ENCODE measurements around the gene EXOG.

Gene EXOG

GRCh38 chr3:38542401-38543298, 46.5 kb downstream of the EXOG start:
- H4K91ac ChIP-seq (ENCODE audit: low read depth, low read length): no peak overlapping the region
- WGBS (ENCODE audit: extremely low coverage, insufficient coverage, insufficient read length): no CpG with 5 or more reads among the region's 16 CpGs
- no peak overlapping the region for H3K23ac ChIP-seq (ENCODE audit: low read length)
- no peak overlapping the region for H2BK5ac ChIP-seq (ENCODE audit: low read depth, low read length, poor library complexity)
- H3K9me3 ChIP-seq (ENCODE audit: insufficient read depth, low read depth, low read length): no peaks in the 10 kb centered on the region
- H4K12ac ChIP-seq (ENCODE audit: low read depth, low read length): no peak overlapping the region
- no peaks in the 10 kb centered on the region for H3K79me1 ChIP-seq (ENCODE audit: low read length)
- H3K4ac ChIP-seq (ENCODE audit: low read depth, low read length): no peak overlapping the region
- no peak overlapping the region for H3K14ac ChIP-seq (ENCODE audit: low read length)
- H4K8ac ChIP-seq (ENCODE audit: low read depth, low read length): no peak overlapping the region
- no peak overlapping the region for H2BK120ac ChIP-seq (ENCODE audit: insufficient read depth, low read length, poor library complexity)
- no peak overlapping the region for H2AFZ ChIP-seq (ENCODE audit: insufficient read depth, low read length, poor library complexity)
- no peak overlapping the region for H2AK5ac ChIP-seq (ENCODE audit: low read length)
- no peaks in the 10 kb centered on the region for H3K27me3 ChIP-seq (ENCODE audit: insufficient read depth, low read length)
- H2BK12ac ChIP-seq (ENCODE audit: low read length): no peak overlapping the region
- H3K4me2 ChIP-seq (ENCODE audit: low read length): no peak overlapping the region
- no peak overlapping the region for H3K4me3 ChIP-seq (ENCODE audit: low read depth, low read length)
- H3K79me2 ChIP-seq (ENCODE audit: control insufficient read depth, insufficient read depth, low read length, poor library complexity): no peaks in the 10 kb centered on the region
- no peak overlapping the region for H3K27ac ChIP-seq (ENCODE audit: low read depth, low read length)
- H3K4me1 ChIP-seq (ENCODE audit: control insufficient read depth in 1 of 2, insufficient read depth in 2 of 2, low read length in 2 of 2): peaks cover under 1% of the 10 kb centered on the region in 2 experiments
- no peak overlapping the region for H3K9ac ChIP-seq (ENCODE audit: low read length)
- no peaks in the 10 kb centered on the region for H3K36me3 ChIP-seq (ENCODE audit: control insufficient read depth in 1 of 2, insufficient read depth in 2 of 2, low read length in 2 of 2)
- DNase-seq: no peak
- no peak overlapping the region for H3K18ac ChIP-seq (ENCODE audit: low read length)

- no peak overlapping the region for H3K4me2 ChIP-seq (ENCODE audit: low read length)
- H4K91ac ChIP-seq (ENCODE audit: low read depth, low read length): no peak overlapping the region
- no peak overlapping the region for H3K18ac ChIP-seq (ENCODE audit: low read length)
- no peak overlapping the region for H3K4ac ChIP-seq (ENCODE audit: low read depth, low read length)
- no peaks in the 10 kb centered on the region for H3K79me1 ChIP-seq (ENCODE audit: low read length)
- DNase-seq: no peak
- no peak overlapping the region for H3K9ac ChIP-seq (ENCODE audit: low read length)
- no peak overlapping the region for H4K8ac ChIP-seq (ENCODE audit: low read depth, low read length)
- no peak overlapping the region for H3K23ac ChIP-seq (ENCODE audit: low read length)
- H2BK5ac ChIP-seq (ENCODE audit: low read depth, low read length, poor library complexity): no peak overlapping the region
- no peak overlapping the region for H2AK5ac ChIP-seq (ENCODE audit: low read length)
- H3K27me3 ChIP-seq (ENCODE audit: insufficient read depth, low read length): no peaks in the 10 kb centered on the region
- no peaks in the 10 kb centered on the region for H3K9me3 ChIP-seq (ENCODE audit: insufficient read depth, low read depth, low read length)
- H2BK12ac ChIP-seq (ENCODE audit: low read length): no peak overlapping the region
- no peaks in the 10 kb centered on the region for H3K36me3 ChIP-seq (ENCODE audit: control insufficient read depth in 1 of 2, insufficient read depth in 2 of 2, low read length in 2 of 2)
- no peak overlapping the region for H2AFZ ChIP-seq (ENCODE audit: insufficient read depth, low read length, poor library complexity)
- no CpG with 5 or more reads among the region's 7 CpGs for WGBS (ENCODE audit: extremely low coverage, insufficient coverage, insufficient read length)
- H3K27ac ChIP-seq (ENCODE audit: low read depth, low read length): no peak overlapping the region
- H4K12ac ChIP-seq (ENCODE audit: low read depth, low read length): no peak overlapping the region
- H3K14ac ChIP-seq (ENCODE audit: low read length): no peak overlapping the region
- peaks cover 8 to 10% of the 10 kb centered on the region in 2 experiments for H3K4me1 ChIP-seq (ENCODE audit: control insufficient read depth in 1 of 2, insufficient read depth in 2 of 2, low read length in 2 of 2)
- H2BK120ac ChIP-seq (ENCODE audit: insufficient read depth, low read length, poor library complexity): no peak overlapping the region
- no peak overlapping the region for H3K4me3 ChIP-seq (ENCODE audit: low read depth, low read length)
- H3K79me2 ChIP-seq (ENCODE audit: control insufficient read depth, insufficient read depth, low read length, poor library complexity): no peaks in the 10 kb centered on the region
Measured at GRCh38 chr3:38543586-38543985, 47.4 kb downstream of the EXOG start.

GRCh38 chr3:38544926-38545325, 48.8 kb downstream of the EXOG start:
- H3K9ac ChIP-seq (ENCODE audit: low read length): no peak overlapping the region
- H4K91ac ChIP-seq (ENCODE audit: low read depth, low read length): no peak overlapping the region
- no peak overlapping the region for H4K12ac ChIP-seq (ENCODE audit: low read depth, low read length)
- H2BK5ac ChIP-seq (ENCODE audit: low read depth, low read length, poor library complexity): no peak overlapping the region
- no peaks in the 10 kb centered on the region for H3K79me2 ChIP-seq (ENCODE audit: control insufficient read depth, insufficient read depth, low read length, poor library complexity)
- H3K23ac ChIP-seq (ENCODE audit: low read length): no peak overlapping the region
- H3K18ac ChIP-seq (ENCODE audit: low read length): no peak overlapping the region
- no peak overlapping the region for H3K4me3 ChIP-seq (ENCODE audit: low read depth, low read length)
- no peak overlapping the region for H3K14ac ChIP-seq (ENCODE audit: low read length)
- H3K79me1 ChIP-seq (ENCODE audit: low read length): no peaks in the 10 kb centered on the region
- H4K8ac ChIP-seq (ENCODE audit: low read depth, low read length): no peak overlapping the region
- no CpG with 5 or more reads among the region's 3 CpGs for WGBS (ENCODE audit: extremely low coverage, insufficient coverage, insufficient read length)
- H2BK12ac ChIP-seq (ENCODE audit: low read length): no peak overlapping the region
- no peaks in the 10 kb centered on the region for H3K27me3 ChIP-seq (ENCODE audit: insufficient read depth, low read length)
- H2BK120ac ChIP-seq (ENCODE audit: insufficient read depth, low read length, poor library complexity): no peak overlapping the region
- no peak overlapping the region for H2AFZ ChIP-seq (ENCODE audit: insufficient read depth, low read length, poor library complexity)
- H3K4me1 ChIP-seq (ENCODE audit: control insufficient read depth in 1 of 2, insufficient read depth in 2 of 2, low read length in 2 of 2): peaks cover 8 to 10% of the 10 kb centered on the region in 2 experiments
- no peak overlapping the region for H2AK5ac ChIP-seq (ENCODE audit: low read length)
- no peak overlapping the region for H3K4ac ChIP-seq (ENCODE audit: low read depth, low read length)
- no peaks in the 10 kb centered on the region for H3K36me3 ChIP-seq (ENCODE audit: control insufficient read depth in 1 of 2, insufficient read depth in 2 of 2, low read length in 2 of 2)
- no peak overlapping the region for H3K4me2 ChIP-seq (ENCODE audit: low read length)
- no peak overlapping the region for H3K27ac ChIP-seq (ENCODE audit: low read depth, low read length)
- H3K9me3 ChIP-seq (ENCODE audit: insufficient read depth, low read depth, low read length): no peaks in the 10 kb centered on the region
- no peak for DNase-seq

GRCh38 chr3:38545550-38545949, 49.4 kb downstream of the EXOG start:
- no CpG with 5 or more reads among the region's 1 CpG for WGBS (ENCODE audit: extremely low coverage, insufficient coverage, insufficient read length)

More at GRCh38 chr3:38545550-38545949, 49.4 kb downstream of the EXOG start:
- Histone ChIP-seq H3K79me2 (ENCODE audit: control insufficient read depth, insufficient read depth, low read length, poor library complexity) (no peaks in the 10 kb centered on the region), H3K9me3 (ENCODE audit: insufficient read depth, low read depth, low read length) (no peaks in the 10 kb centered on the region), H3K27ac (ENCODE audit: low read depth, low read length) (no peak overlapping the region), H3K27me3 (ENCODE audit: insufficient read depth, low read length) (no peaks in the 10 kb centered on the region), H3K79me1 (ENCODE audit: low read length) (no peaks in the 10 kb centered on the region), H2BK120ac (ENCODE audit: insufficient read depth, low read length, poor library complexity) (no peak overlapping the region), H2AK5ac (ENCODE audit: low read length) (no peak overlapping the region), H3K23ac (ENCODE audit: low read length) (no peak overlapping the region), H3K4me1 (ENCODE audit: control insufficient read depth in 1 of 2, insufficient read depth in 2 of 2, low read length in 2 of 2) (peaks cover 8 to 10% of the 10 kb centered on the region in 2 experiments), H3K4ac (ENCODE audit: low read depth, low read length) (no peak overlapping the region), H3K36me3 (ENCODE audit: control insufficient read depth in 1 of 2, insufficient read depth in 2 of 2, low read length in 2 of 2) (no peaks in the 10 kb centered on the region), H2BK12ac (ENCODE audit: low read length) (no peak overlapping the region), H3K14ac (ENCODE audit: low read length) (no peak overlapping the region), H2AFZ (ENCODE audit: insufficient read depth, low read length, poor library complexity) (no peak overlapping the region), H3K18ac (ENCODE audit: low read length) (no peak overlapping the region), H2BK5ac (ENCODE audit: low read depth, low read length, poor library complexity) (no peak overlapping the region), H3K4me2 (ENCODE audit: low read length) (no peak overlapping the region), H4K12ac (ENCODE audit: low read depth, low read length) (no peak overlapping the region), H4K8ac (ENCODE audit: low read depth, low read length) (no peak overlapping the region), H4K91ac (ENCODE audit: low read depth, low read length) (no peak overlapping the region), H3K4me3 (ENCODE audit: low read depth, low read length) (no peak overlapping the region), H3K9ac (ENCODE audit: low read length) (no peak overlapping the region)
- DNase-seq: no peak
